GM23248 (cell line): Measurements from ENCODE around the gene XAF1. TPM values are rescaled to one million over a fixed set of nuclear protein-coding genes. Genes with fewer than 3 reads are reported as not detected.
A peak's percentile ranks its signal among the peaks of the same experiment; 100 is the strongest.

Experiments
- DNase-seq: peaks from one replicate; pipeline ENCODE4 v3.0.0-alpha.2; 2015
- H2AFZ ChIP-seq: fragments of 200-600 bp; sonication (generic); 2 replicates; pipeline ENCODE4 v1.6.1; 2016; ENCODE audit warnings: antibody characterized with exemption
- H3F3A ChIP-seq: fragments of 200-600 bp; sonication (generic); 2 replicates; pipeline ENCODE4 v1.6.1; 2016; ENCODE audit warnings: mild to moderate bottlenecking, antibody characterized with exemption, mixed run types; ENCODE audit not compliant: insufficient read depth
- H3K27ac ChIP-seq: fragments of 200-600 bp; sonication (generic); 2 replicates; pipeline ENCODE4 v1.5.1; 2016; ENCODE audit warnings: mild to moderate bottlenecking
- H3K27me3 ChIP-seq: fragments of 200-600 bp; sonication (generic); replicated peaks from 2 replicates; pipeline ENCODE4 v1.6.1; 2016; ENCODE audit warnings: mild to moderate bottlenecking; ENCODE audit not compliant: insufficient read depth
- H3K36me3 ChIP-seq: fragments of 200-600 bp; sonication (generic); 2 replicates; pipeline ENCODE4 v1.6.1; 2016; ENCODE audit warnings: low read depth, mild to moderate bottlenecking
- H3K4me1 ChIP-seq: fragments of 200-600 bp; sonication (generic); 2 replicates; pipeline ENCODE4 v1.6.1; 2016; ENCODE audit warnings: mild to moderate bottlenecking; ENCODE audit not compliant: insufficient read depth
- H3K4me2 ChIP-seq: fragments of 200-600 bp; sonication (generic); one replicate; pipeline ENCODE4 v1.6.1; 2016; ENCODE audit warnings: mild to moderate bottlenecking; ENCODE audit not compliant: unreplicated experiment
- H3K4me3 ChIP-seq: fragments of 200-600 bp; sonication (generic); 2 replicates; pipeline ENCODE4 v1.5.1; 2016; ENCODE audit warnings: mild to moderate bottlenecking
- H3K79me2 ChIP-seq: fragments of 200-600 bp; sonication (generic); 2 replicates; pipeline ENCODE4 v1.6.1; 2016; ENCODE audit warnings: mild to moderate bottlenecking; ENCODE audit not compliant: insufficient read depth
- H3K9ac ChIP-seq: fragments of 200-600 bp; sonication (generic); 2 replicates; pipeline ENCODE4 v1.6.1; 2016; ENCODE audit warnings: mild to moderate bottlenecking
- H3K9me2 ChIP-seq: fragments of 200-600 bp; sonication (generic); 2 replicates; pipeline ENCODE4 v1.6.1; 2016; ENCODE audit warnings: mixed run types, mild to moderate bottlenecking, moderate library complexity; ENCODE audit not compliant: insufficient read depth
- H3K9me3 ChIP-seq: fragments of 200-600 bp; sonication (generic); one replicate; pipeline ENCODE4 v1.6.1; 2017; ENCODE audit warnings: low read depth
- H4K20me1 ChIP-seq: fragments of 200-600 bp; sonication (generic); 2 replicates; pipeline ENCODE4 v1.6.0; 2016; ENCODE audit not compliant: insufficient read depth
- EZH2 ChIP-seq: fragments of 200-600 bp; sonication (generic); IDR thresholded peaks from 2 replicates; pipeline ENCODE4 v1.6.1; 2018; ENCODE audit warnings: antibody characterized with exemption, mild to moderate bottlenecking; ENCODE audit not compliant: insufficient read depth, poor library complexity, severe bottlenecking
- EZH2phosphoT487 ChIP-seq: fragments of 200-600 bp; sonication (generic); IDR thresholded peaks from 2 replicates; pipeline ENCODE4 v1.6.1; 2018; ENCODE audit warnings: antibody characterized with exemption, moderate library complexity, mild to moderate bottlenecking, low read depth; ENCODE audit not compliant: insufficient read depth
- WGBS, 2 experiments: methylation state at CpG; one replicate each; pipeline ENCODE4 v1.1.6; 2015 to 2017; ENCODE audit warnings: low lambda C conversion rate in 2 of 2, low coverage in 1 of 2; ENCODE audit errors: missing lambda C conversion rate in 2 of 2; 5-methylcytosine and 5-hydroxymethylcytosine counted together
- in situ Hi-C: fragments of 300-500 bp; cut with MboI; formaldehyde crosslinking; loops from 2 replicates; pipeline ENCODE4 v1.15.0; 2020
- polyA plus RNA-seq: library from polyadenylated mRNA; unstranded; fragments of >200 nt; fragmentation: Nextera tagmentation; extraction: Ambion mirVana; gene quantifications from 2 replicates; pipeline ENCODE4 v1.2.1, GENCODE V29; 2016
- total RNA-seq: library from RNA; depleted of rRNA; stranded (reverse); fragments of >200 nt; shearing (Covaris generic); gene quantifications from 2 replicates; pipeline ENCODE4 v1.2.3, GENCODE V29; 2014

The XAF1 gene
- total and polyA plus RNA-seq, 2 experiments from 2014 or later, result 21.5 to 22.0 TPM

GRCh38 chr17:6753546-6753945 is 2.3 kb upstream of the XAF1 start:
- no peaks in the 10 kb centered on the region for H3K9me3 ChIP-seq
- DNase-seq, result peak; percentile 4
- 86 to 87% methylated on average over 6 of the region's 6 CpGs for WGBS, 2 experiments
- no peaks in the 10 kb centered on the region for H3K9me2 ChIP-seq
- TF ChIP-seq EZH2phosphoT487 (no peak), EZH2 (no peak)
- peaks cover 37% of the 10 kb centered on the region for H3F3A ChIP-seq
- H3K27ac ChIP-seq, result peak overlapping the region; percentile 100
- no peaks in the 10 kb centered on the region for H3K27me3 ChIP-seq
- in situ Hi-C loops, result no loop called here
- H3K4me2 ChIP-seq, result peak overlapping the region; percentile 86
- peak overlapping the region; percentile 92 for H3K9ac ChIP-seq
- peak overlapping the region; percentile 58 for H3K4me3 ChIP-seq
- H3K79me2 ChIP-seq, result peaks cover 24% of the 10 kb centered on the region
- H4K20me1 ChIP-seq, result no peaks in the 10 kb centered on the region
- H2AFZ ChIP-seq, result peak overlapping the region; percentile 59
- peaks cover 33% of the 10 kb centered on the region for H3K4me1 ChIP-seq
- no peaks in the 10 kb centered on the region for H3K36me3 ChIP-seq

- H3K36me3 ChIP-seq, result 0 out of 2 replicates have a peak, but pooled peaks cover 4% of the 10 kb centered on the region
- H3K9me3 ChIP-seq, result no peaks in the 10 kb centered on the region
- peak overlapping the region; percentile 94 for H3K4me2 ChIP-seq
- no peaks in the 10 kb centered on the region for H3K27me3 ChIP-seq
- H3K27ac ChIP-seq, result peak overlapping the region; percentile 92
- no peaks in the 10 kb centered on the region for H4K20me1 ChIP-seq
- in situ Hi-C loops, result no loop called here
- H3K79me2 ChIP-seq, result peaks cover 24% of the 10 kb centered on the region
- WGBS, 2 experiments, result 6 to 7% methylated on average over 5 of the region's 5 CpGs
- H3K9me2 ChIP-seq, result no peaks in the 10 kb centered on the region
- peak overlapping the region; percentile 84 for H3K4me3 ChIP-seq
- TF ChIP-seq EZH2 (no peak), EZH2phosphoT487 (no peak)
- H3K4me1 ChIP-seq, result peaks cover 33% of the 10 kb centered on the region
- peak; percentile 82 for DNase-seq
- H3F3A ChIP-seq, result peaks cover 37% of the 10 kb centered on the region
- H2AFZ ChIP-seq, result peak overlapping the region; percentile 85
- peak overlapping the region; percentile 93 for H3K9ac ChIP-seq
Measured at GRCh38 chr17:6755281-6755680, 565 bp upstream of the XAF1 start.

GRCh38 chr17:6756425-6757031 is 682 bp downstream of the XAF1 start:
- Histone ChIP-seq H4K20me1 (no peaks in the 10 kb centered on the region), H3K4me1 (peaks cover 33% of the 10 kb centered on the region), H3K4me2 (peak overlapping the region; percentile 94), H3K79me2 (peaks cover 24% of the 10 kb centered on the region), H2AFZ (peak overlapping the region; percentile 85), H3K36me3 (peaks cover 9% of the 10 kb centered on the region; the same call in 1 of the 2 replicates), H3K9me2 (no peaks in the 10 kb centered on the region), H3K27me3 (no peaks in the 10 kb centered on the region), H3K27ac (peak overlapping the region; percentile 92), H3F3A (peaks cover 33% of the 10 kb centered on the region), H3K9me3 (no peaks in the 10 kb centered on the region), H3K9ac (peak overlapping the region; percentile 93), H3K4me3 (peak overlapping the region; percentile 84)
- TF ChIP-seq EZH2phosphoT487 (no peak), EZH2 (no peak)
- in situ Hi-C loops, result no loop called here
- DNase-seq, result peak; percentile 42
- WGBS, 2 experiments, result 19 to 21% methylated on average over 11 to 13 of the region's 13 CpGs

- DNase-seq, result no peak
- Histone ChIP-seq H3K27me3 (no peaks in the 10 kb centered on the region), H3K4me1 (peaks cover 24% of the 10 kb centered on the region), H3K4me3 (no peak overlapping the region), H2AFZ (no peak overlapping the region), H3K36me3 (peaks cover 12% of the 10 kb centered on the region; the same call in 1 of the 2 replicates), H3K9me2 (no peaks in the 10 kb centered on the region), H3K27ac (no peak overlapping the region), H3K9me3 (no peaks in the 10 kb centered on the region), H3K79me2 (peaks cover 24% of the 10 kb centered on the region), H3K9ac (no peak overlapping the region), H3F3A (peaks cover 24% of the 10 kb centered on the region), H4K20me1 (no peaks in the 10 kb centered on the region), H3K4me2 (no peak overlapping the region)
- WGBS, 2 experiments, result 77 to 89% methylated on average over 2 of the region's 2 CpGs
- TF ChIP-seq EZH2phosphoT487 (no peak), EZH2 (no peak)
- in situ Hi-C loops, result no loop called here
Measured at GRCh38 chr17:6757747-6758146, 1.9 kb downstream of the XAF1 start.
